GM12801 (cell line): ENCODE results near the gene FLOT1.

Experiments
- TF ChIP-seq, protein P1 (sequence below): IDR thresholded peaks from one replicate; pipeline ENCODE4 v1.5.1; 2011; ENCODE audit warnings: control low read depth; ENCODE audit not compliant: insufficient read length; ENCODE audit errors: extremely low read depth

The FLOT1 gene

DNA sequence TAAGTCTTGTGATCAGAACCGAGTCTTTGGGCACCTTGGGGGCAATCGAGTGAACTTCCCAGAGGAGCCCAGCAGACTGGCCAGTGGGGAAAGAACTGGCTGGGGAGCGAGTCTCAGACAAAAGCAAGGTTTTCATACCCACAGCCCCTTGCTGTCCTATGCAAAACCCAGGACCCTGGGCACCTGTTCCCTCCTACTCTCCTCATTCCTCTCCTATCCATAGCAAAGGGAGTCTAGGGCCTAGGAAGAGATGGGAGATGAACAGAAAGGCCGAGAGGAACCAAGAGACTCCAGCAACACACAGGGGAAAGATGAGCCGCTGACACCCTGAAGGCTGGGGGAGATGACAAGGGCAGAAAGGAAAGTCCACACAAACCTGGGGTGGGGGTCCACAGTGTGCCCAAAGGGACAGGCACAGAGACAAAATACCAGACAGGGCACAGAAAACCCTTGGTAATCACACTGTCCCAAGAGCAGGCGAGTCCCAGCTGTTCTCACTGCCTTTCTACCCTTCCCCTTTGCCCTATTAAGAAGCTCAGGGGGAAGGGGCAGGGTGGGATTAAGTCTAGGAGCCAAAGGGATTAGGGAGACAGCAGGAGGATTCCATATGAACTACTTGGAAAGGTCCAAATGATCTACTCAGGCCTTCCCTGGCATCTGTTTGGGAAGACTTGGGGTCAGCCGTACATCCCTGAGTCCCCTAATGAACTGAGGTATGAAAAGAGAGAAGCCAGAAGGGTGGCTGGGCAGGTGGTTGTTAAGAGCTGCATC is 62.5 kb downstream of the FLOT1 start:
- TF ChIP-seq, protein P1, sequence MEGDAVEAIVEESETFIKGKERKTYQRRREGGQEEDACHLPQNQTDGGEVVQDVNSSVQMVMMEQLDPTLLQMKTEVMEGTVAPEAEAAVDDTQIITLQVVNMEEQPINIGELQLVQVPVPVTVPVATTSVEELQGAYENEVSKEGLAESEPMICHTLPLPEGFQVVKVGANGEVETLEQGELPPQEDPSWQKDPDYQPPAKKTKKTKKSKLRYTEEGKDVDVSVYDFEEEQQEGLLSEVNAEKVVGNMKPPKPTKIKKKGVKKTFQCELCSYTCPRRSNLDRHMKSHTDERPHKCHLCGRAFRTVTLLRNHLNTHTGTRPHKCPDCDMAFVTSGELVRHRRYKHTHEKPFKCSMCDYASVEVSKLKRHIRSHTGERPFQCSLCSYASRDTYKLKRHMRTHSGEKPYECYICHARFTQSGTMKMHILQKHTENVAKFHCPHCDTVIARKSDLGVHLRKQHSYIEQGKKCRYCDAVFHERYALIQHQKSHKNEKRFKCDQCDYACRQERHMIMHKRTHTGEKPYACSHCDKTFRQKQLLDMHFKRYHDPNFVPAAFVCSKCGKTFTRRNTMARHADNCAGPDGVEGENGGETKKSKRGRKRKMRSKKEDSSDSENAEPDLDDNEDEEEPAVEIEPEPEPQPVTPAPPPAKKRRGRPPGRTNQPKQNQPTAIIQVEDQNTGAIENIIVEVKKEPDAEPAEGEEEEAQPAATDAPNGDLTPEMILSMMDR: no peak

DNA sequence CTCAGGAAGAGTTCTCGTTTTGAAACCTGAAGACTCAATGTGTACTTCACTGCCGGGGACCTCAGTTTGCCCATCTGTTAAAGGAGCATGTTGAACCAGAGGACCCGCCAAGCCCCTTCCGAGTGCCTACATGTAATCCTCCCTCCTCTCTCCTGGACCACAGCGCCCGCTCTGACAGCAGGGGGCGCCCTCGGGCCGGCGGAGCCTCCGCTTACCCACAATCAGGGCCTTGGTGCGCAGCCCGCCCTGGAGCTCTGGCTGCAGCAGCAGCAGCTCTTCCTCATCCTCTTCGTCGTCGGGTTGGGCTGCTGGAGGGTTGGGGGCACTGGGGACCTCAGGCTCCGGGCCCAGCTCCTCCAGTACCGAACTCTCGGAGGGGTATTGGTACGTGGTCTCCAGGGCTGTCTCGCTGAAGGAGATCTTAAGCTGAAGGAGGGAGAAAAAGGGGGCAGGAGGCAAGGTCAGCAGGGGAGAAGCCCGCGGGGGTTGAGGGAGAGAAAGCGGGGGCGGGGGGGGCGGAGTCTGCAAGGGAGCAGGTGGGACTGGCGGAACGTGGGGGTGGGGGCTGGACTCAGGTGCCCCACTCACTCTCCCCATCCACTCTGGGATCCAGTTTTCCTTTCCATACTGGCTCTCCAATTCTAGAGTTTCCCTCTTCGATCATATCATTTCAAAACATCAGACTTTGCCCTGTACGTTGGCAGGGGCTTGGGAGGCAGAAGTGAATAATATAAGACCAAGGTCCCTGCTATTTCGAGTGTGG is 63.3 kb downstream of the FLOT1 start:
- TF ChIP-seq, protein P1: no peak
